Nucleus accumbens (tissue), 56 donors: ENCODE results near the gene CYP24A1.

Source experiments
- DNase-seq, 56 donors: peaks; one replicate each; lab custom pipeline; 2025; lab: John Stamatoyannopoulos, UW

CYP24A1 gene

GRCh38 chr20:54118220-54119001 is 55.4 kb downstream of the CYP24A1 start:
- no peak for DNase-seq

GRCh38 chr20:54116550-54117235 is 57.1 kb downstream of the CYP24A1 start:
- DNase-seq, result no peak

DNA sequence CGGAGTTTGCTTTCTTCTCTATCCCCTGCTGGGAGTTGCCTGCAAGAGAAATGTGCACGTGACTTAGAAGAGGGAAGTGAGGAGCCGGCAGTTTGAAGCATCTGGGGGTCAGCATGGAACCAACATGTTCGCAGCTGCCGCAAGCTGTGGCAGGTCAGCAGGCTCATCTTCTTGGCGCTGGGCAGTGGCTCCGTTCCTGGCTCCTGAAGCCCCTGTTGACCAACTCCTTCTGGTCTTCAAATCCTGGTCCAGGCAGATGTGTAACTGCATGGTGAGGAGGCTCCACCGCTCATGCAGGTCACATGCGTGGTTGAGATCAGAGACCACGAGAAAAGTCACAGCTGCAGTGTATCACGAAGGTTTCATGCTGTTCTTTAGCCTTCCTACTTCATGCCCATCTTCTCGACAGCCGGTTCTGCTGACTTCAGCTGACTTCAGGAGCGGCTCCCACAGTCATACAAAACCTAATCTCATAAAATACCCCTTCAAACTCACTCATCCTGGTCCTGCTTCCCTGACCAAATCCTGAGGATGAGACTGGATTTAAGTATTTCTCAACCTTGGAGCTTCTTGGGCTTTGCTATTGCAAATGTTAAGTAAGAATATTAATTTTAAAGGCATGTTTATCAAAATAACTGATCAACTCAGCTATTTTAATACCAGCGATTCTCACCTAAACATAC is 58.5 kb downstream of the CYP24A1 start:
- no peak for DNase-seq

GRCh38 chr20:54114109-54114508 is 59.7 kb downstream of the CYP24A1 start:
- DNase-seq, result no peak

DNA sequence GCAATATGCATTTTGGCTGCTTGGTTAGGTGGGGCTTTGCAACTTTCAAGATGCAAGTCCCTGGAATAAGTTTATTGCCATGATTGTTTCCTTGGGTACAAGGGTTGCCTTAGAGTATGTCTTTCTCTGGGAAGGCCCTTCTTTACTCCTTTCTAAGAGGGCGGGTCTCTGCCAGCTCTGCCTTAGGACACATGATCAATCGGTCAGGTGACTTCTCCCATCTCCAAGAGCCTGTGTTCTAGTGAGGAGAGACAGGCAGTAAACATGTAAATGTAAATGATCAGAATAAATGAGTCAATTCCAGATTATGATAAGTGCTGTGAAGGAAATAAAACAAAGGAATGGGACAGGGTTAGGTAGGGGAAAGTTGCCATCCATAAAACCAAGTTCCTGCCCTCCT is 60.2 kb downstream of the CYP24A1 start:
- DNase-seq, result no peak

DNA sequence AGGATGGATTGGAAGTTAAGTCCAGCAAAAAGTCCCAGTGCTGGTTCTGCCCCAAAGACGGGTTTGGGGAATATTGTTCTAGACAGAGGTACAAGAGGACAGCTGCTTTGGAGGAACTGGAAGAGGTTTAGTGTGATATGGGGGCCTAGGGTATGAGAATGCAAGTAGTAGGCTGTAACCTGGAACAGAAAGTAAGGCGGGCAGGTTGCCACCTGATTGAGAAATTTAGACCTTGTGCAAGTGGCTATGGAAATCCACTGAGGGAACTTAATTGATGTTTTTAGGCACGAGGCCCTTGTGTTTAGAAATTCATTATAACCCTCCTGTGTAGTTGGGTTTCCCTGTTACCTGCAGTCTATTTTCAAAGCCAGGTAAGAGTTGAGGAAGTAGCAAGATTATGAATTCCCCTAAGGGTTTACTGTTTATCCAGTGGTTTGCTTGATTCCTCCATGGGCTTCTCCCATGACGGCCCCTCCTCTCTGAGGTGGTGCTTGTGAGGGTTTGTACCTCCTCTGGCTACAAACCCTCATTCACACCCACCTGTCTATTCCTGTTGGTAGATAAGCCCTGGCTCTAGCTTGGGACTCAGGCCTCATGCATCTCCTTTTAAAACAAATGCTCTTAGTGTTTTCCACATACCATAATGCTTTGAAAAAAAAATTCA is 61.4 kb downstream of the CYP24A1 start:
- DNase-seq, result no peak

GRCh38 chr20:54111460-54111859 is 62.3 kb downstream of the CYP24A1 start:
- DNase-seq, result no peak

GRCh38 chr20:54110457-54110856 is 63.3 kb downstream of the CYP24A1 start:
- no peak for DNase-seq

DNA sequence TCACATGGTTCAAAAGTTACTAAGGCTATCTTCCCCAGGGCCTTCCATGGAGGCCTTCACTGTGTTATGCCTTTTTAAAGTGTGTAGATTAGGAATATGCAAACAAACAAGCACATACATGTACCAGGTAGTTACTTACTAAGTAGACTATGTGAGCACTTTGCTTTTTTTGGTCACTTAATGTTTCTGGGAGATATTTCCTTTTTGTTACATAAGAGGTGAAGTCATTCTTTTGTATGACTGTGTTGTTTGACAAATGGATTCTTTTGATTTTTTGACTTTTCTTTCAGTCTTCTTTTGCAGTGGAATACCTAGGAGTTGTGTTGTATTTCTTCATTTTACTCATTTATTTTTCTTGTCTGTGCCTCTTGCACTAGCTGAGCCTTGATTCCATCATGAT is 63.7 kb downstream of the CYP24A1 start:
- DNase-seq, result no peak

GRCh38 chr20:54108817-54109216 is 65.0 kb downstream of the CYP24A1 start:
- DNase-seq, result no peak

GRCh38 chr20:54108326-54108642 is 65.5 kb downstream of the CYP24A1 start:
- DNase-seq, result no peak

GRCh38 chr20:54107600-54108325 is 66.0 kb downstream of the CYP24A1 start:
- no peak for DNase-seq

- DNase-seq, result no peak
These were observed 66.6 kb downstream of the CYP24A1 start for GRCh38 chr20:54107181-54107580.

DNA sequence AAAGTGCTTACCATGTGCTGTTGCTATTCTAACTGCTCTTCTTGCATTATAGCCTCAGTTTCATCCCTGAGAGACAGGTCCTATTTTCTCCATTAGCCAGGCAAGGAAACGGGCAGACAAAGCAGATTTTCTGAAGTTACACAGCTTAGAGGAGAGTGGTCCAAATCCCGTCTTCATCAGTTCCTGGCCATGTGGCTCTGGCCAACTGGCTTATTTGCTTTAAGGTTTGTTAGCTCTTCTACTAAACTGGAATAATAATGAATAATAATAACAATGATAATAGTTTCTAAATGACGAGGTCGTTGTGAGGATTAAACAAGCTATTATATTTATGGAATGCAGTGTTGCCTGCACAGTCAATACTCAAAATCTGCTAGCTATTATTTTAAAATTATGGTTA is 67.6 kb downstream of the CYP24A1 start:
- no peak for DNase-seq

GRCh38 chr20:54105653-54106052 is 68.1 kb downstream of the CYP24A1 start:
- DNase-seq, result no peak

GRCh38 chr20:54104781-54105180 is 69.0 kb downstream of the CYP24A1 start:
- no peak for DNase-seq

GRCh38 chr20:54103762-54104600 is 69.8 kb downstream of the CYP24A1 start:
- no peak for DNase-seq
